NCI-H187 (cell line): ENCODE results near the gene GNPTAB.
"Not testable (repeated sequence)": the region's sequence is repeated elsewhere in the genome, so short reads cannot be mapped to it uniquely, and the experiment has no call there.

Experiments used
- DNase-seq, 2 experiments: peaks; one replicate each; lab custom pipeline; 2025; lab: John Stamatoyannopoulos, UW

Gene GNPTAB

GRCh38 chr12:101830367-101831325 lies at the start of gene GNPTAB:
GNPTAB (minus strand) TSS chr12:101830959; CDS start chr12:101830675, 284 bp downstream.
- DNase-seq = peak; percentile 82 to 90

DNA sequence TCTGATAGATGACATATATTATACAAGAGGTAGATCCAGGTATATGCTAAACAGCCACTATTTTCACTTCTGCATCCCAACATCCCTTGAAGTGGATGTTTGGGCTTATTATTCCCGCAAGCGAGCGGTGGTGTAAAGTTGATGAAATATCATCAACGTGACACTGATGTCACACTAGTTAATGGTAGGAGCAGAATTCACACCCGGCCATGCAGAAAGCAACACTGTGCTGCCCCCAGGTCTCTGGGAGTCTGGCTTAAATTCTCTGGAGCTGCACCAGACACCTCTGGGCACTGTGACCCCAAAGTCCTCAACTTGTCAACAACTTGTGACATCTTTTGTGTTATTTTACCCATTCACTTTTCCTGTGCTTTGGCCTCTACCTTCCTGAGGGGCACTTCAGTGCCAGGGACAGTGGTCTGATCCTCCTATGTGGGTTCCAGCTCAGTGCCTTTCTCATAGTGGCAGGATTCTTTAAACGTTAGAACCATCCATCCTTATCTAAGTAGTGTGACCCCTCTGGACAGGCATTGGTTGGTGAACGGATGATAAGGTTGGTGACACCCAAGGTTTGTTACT lies 47.6 kb upstream of the GNPTAB start:
- DNase-seq = no peak

GRCh38 chr12:101877806-101878242 lies 47.1 kb upstream of the GNPTAB start:
- DNase-seq = no peak

DNA sequence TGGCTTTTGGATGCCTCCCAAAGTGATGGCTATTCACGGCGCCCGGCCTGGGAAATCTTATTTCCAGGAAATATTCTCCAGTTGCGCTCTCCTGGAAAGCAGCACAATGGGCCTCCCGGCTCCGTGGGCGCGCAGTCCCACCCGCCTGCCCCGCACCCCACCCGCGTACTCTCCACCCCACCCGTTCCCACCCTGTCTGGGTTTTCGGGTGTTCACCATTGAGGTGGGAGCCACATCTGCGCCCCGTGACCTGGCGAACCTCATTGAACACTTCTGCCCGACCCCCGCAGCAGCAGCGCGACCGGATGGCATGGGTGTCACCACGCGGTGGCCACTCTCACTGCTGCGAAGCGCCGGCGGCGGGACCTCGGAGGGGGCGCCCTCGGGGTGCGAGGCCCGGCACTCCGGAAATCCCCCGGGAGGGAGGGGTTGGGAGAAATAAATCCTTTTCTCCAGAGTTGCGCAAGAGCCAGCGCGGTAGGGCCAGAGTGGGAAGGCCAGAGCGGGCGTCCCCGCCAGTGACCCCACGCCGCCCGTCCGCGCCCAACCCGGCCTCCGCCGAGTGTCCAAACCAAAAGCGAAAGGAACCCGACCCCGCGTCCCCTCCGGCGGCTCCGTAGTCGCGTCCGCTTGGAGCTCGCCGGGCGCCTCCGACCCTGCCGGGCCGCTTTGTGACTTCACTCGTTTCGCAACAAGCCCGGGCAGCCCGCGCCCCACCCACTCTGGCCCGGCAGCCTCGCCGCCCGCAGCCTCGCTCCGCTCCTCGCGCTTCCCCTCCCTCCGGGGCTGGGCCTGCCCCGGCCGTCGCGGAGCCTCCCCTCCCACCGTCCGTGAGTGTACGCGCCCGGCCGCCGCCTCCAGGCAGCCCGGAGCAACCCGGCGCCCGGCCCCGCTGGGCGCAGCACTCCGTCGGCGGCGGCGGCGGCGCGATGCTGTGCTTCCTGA lies 46.4 kb upstream of the GNPTAB start, which contains the start of gene DRAM1:
DRAM1 (plus strand) TSS at position 720 of the 945 bp plus-strand sequence; CDS start at position 930, 210 bp downstream.
- peak in 1 of 2 experiments; percentile 49 for DNase-seq

- DNase-seq = no peak
Observed at GRCh38 chr12:101876322-101876860, 45.6 kb upstream of the GNPTAB start.

DNA sequence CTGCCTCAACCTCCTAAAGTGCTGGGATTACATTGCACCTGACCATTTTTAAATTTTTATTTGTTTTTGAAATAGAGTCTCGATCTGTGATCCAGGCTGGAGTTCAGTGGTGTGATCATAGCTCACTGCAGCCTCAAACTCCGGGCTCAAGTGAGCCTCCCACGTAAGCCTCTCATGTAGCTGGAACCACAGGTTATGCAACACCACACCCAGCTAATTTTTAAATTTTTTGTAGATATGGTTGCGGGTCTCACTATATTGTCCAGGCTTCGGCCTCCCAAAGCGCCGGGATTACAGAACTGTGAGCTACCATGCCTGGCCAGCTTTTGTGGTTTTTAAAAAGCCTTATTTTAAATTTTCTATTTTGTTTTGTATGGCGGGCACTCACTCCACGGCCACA lies 44.4 kb upstream of the GNPTAB start:
- DNase-seq = no peak

- DNase-seq = no peak
Observed at GRCh38 chr12:101870925-101871324, 40.2 kb upstream of the GNPTAB start.

DNA sequence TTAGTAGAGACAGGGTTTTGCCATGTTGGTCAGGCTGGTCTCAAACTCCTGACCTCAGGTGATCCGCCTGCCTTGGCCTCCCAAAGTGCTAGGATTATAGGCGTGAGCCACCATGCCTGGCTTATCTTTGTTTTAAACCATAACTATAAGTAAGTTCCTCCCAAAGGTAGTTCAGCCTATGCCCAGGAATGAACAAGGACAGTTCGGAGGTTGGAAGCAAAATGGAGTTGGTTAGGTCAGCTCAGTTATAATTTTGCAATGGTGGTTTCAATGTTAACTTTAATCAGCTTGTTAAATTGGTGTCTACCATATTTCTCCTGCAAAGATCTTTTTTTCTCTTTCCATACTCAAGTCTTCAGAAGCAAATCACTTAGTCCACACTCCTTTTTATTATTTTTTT lies 36.9 kb upstream of the GNPTAB start:
- not testable (repeated sequence) for DNase-seq

GRCh38 chr12:101866615-101867373 lies 36.0 kb upstream of the GNPTAB start:
- no peak for DNase-seq

DNA sequence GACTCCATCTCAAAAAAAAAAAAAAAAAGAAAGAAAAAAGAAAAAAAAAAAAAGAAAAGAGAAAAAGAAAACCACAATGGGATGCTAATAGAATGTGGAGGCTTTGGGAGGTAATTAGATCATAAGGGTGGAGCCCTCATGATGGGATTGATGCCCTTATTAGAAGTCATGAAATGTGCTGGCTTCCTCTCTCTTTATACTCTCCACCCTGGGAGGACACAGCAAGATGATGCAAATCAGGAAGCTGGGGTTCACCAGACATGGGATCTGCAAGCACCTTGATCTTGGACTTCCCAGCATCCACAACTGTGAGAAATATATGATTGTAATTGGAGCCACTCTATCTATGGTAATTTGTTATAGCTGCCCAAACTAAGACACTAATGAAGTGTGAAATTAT lies 33.2 kb upstream of the GNPTAB start:
- DNase-seq = no peak

DNA sequence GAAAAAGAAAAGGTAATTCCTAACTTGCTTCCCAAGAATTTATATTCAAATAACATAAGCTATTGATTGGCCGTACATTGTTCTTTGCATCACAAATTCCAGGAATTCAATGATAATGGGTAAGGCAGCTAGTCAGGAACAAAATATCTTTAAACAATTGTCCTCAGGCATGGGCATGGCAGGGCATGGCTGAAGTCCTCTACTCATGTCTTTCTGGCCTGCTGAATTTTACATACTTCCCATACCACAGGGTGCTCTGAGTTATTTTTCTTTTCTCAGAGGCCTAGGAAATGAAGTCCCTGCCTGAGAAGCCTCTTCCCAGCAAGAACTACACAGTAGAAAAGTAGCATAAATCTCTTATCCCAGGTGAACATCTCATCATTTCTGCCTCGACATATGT lies 31.5 kb upstream of the GNPTAB start:
- DNase-seq = no peak

GRCh38 chr12:101861688-101862087 lies 30.9 kb upstream of the GNPTAB start:
- not testable (repeated sequence) for DNase-seq

DNA sequence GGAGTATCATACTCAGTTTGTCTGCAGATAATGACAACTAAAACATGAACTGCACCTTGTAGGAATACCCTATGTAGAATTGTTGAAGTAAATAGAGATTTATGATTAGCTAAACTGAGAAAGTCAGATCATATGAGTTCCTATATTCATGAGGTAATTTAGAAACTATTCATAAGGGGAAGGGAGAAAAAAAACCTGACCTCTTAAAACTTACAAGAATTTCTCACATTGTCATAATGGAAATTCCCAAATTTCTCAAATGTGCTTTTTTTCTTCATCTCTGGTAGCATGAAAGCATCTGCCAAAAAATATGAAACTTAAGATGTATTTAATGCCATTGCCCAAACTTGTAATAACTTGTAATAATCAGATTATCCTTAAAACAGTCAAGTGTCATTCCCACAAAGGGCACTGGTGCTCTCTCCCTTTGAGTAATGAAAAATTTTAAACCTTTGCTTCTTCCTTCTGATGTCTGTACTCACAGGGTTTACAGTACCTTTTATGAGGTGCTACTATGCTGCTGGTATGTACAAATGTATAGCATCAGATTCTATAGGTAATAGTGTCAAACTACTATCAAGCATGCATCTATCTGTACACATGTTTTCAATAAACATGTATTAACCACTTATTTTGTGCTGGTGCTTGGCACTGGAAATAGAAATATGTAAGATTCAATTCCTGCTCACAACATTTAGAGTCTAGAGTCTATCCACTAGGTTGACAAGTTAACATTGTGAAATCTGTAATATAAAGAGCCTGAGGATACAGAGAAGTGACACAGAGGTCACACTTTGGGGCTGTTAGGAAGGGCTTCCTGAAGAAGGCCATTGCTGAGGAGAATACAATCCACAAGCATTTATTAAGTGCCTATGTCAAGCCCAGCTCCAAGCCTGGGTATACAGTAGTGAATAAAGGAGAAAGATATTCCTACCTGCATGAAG lies 29.2 kb upstream of the GNPTAB start:
- no peak for DNase-seq

- no peak for DNase-seq
Observed at GRCh38 chr12:101858361-101858760, 27.6 kb upstream of the GNPTAB start.

DNA sequence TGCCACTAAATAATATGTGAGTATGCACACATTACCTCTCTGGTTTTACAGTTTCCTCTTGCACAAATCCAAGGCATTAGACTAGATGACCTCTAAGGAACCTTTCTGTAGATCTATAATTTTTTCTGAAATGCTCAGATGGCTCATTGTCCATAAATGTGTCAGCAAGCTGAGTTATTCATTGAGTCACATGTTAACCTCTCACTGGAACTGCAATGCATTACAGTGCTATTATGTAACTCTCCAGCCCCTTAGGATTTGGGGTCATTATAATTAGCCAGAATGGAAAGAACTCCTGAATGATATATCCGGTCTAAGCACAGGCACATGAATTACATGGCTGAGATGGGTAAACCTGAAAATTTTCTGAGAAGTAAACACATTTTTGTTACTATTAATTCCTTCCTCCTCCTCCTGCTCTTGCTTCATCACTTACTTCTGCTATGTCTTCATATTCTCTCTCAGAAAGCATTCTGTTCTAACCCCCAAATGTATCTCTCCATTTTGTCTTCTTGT lies 26.3 kb upstream of the GNPTAB start:
- DNase-seq = no peak

DNA sequence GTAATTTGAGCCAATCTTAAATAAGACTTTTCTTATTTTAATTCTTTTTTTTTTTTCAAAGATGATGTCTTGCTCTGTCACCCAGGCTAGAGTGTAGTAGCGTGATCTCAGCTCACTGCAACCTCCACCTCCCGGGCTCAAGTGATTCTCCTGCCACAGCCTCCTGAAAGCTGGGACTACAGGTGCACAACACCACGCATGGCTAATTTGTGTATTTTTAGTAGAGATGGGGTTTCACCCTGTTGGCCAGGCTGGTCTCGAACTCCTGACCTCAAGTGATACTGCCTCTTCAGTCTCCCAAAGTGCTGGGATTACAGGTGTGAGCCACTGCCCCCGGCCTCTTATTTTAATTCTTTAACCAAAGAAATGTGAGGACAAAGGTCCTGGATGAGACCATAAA lies 25.9 kb upstream of the GNPTAB start:
- not testable (repeated sequence) for DNase-seq

DNA sequence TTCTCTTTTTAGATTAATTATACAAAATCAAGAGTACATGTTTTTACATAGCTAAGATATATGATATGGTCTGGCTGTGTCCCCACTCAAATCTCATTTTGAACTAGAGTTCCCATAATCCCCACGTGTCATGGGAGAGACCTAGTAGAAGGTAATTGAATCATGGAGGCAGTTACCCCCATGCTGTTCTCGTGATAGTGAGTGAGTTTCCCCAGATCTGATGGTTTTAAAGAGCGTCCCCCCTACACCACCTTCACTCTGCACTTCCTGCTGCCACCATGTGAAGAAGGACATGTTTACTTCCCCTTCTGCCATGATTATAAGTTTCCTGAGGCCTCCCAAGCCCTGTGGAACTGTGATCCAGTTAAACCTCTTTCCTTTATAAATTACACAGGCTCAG lies 25.2 kb upstream of the GNPTAB start:
- no peak for DNase-seq

GRCh38 chr12:101855364-101855884 lies 24.7 kb upstream of the GNPTAB start:
- no peak for DNase-seq

DNA sequence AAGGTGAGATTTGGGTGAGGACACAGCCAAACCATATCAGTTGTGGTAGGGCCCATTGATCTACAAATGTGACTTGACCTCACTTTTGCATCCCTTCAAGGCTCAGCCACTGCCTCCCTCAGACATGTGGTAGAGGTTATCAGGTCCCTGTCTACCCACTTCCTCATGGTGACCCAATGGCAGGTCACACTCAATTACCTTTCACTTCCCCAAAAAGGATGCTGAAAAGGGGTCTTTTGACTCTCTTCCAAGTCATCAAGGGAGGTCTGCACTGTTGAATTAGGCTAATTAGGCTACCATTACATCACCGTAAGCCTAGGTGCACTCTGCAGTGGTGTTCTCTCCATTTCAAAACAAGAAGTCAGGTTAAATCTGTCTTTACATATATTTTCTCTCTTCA lies 24.0 kb upstream of the GNPTAB start:
- no peak for DNase-seq
